SW 1271 (cell line): ENCODE results near the gene ZBTB11.
A peak's percentile ranks its signal among the peaks of the same experiment; 100 is the strongest.
"Not testable (repeated sequence)": the region's sequence is repeated elsewhere in the genome, so short reads cannot be mapped to it uniquely, and the experiment has no call there.

Experiments used
- DNase-seq, 2 experiments: peaks; one replicate each; lab custom pipeline; 2025; lab: John Stamatoyannopoulos, UW

Gene ZBTB11

GRCh38 chr3:101676765-101677435 lies at the start of gene ZBTB11:
TSS of gene ZBTB11 (minus strand) at chr3:101677132. CDS start at chr3:101676914, 218 bp downstream.
- DNase-seq: no peak

- no peak for DNase-seq
Measured at GRCh38 chr3:101725890-101726275, 49.0 kb upstream of the ZBTB11 start.

GRCh38 chr3:101725194-101725889 lies 48.4 kb upstream of the ZBTB11 start:
- DNase-seq: peak in 1 of 2 experiments; percentile 51

- DNase-seq: peak; percentile 79 to 97
Measured at GRCh38 chr3:101724329-101725193, 47.6 kb upstream of the ZBTB11 start, which contains the start of gene CEP97. TSS of gene CEP97 (plus strand) at chr3:101724614. CDS start at chr3:101724677, 63 bp downstream.

- no peak for DNase-seq
Measured at GRCh38 chr3:101722394-101723173, 45.7 kb upstream of the ZBTB11 start.

GRCh38 chr3:101720851-101721840 lies 44.2 kb upstream of the ZBTB11 start:
- no peak for DNase-seq

GRCh38 chr3:101719604-101720185 lies 42.8 kb upstream of the ZBTB11 start:
- no peak for DNase-seq

- no peak for DNase-seq
Measured at GRCh38 chr3:101718455-101718854, 41.5 kb upstream of the ZBTB11 start.

- DNase-seq: no peak
Measured at GRCh38 chr3:101709126-101709525, 32.2 kb upstream of the ZBTB11 start.

GRCh38 chr3:101704639-101705038 lies 27.7 kb upstream of the ZBTB11 start:
- DNase-seq: not testable (repeated sequence)

GRCh38 chr3:101703169-101703568 lies 26.2 kb upstream of the ZBTB11 start:
- DNase-seq: no peak

GRCh38 chr3:101702726-101703125 lies 25.8 kb upstream of the ZBTB11 start:
- DNase-seq: no peak

GRCh38 chr3:101701696-101702634 lies 25.0 kb upstream of the ZBTB11 start:
- DNase-seq: no peak

- DNase-seq: no peak
Measured at GRCh38 chr3:101695779-101696372, 18.9 kb upstream of the ZBTB11 start.

- DNase-seq: not testable (repeated sequence)
Measured at GRCh38 chr3:101694836-101695235, 17.9 kb upstream of the ZBTB11 start.

- not testable (repeated sequence) for DNase-seq
Measured at GRCh38 chr3:101693540-101693939, 16.6 kb upstream of the ZBTB11 start.

- DNase-seq: not testable (repeated sequence)
Measured at GRCh38 chr3:101691685-101692671, 15.0 kb upstream of the ZBTB11 start.
